A673 (cell line): ENCODE measurements around the gene CCDC85C. TPM values are rescaled to one million over a fixed set of nuclear protein-coding genes. Genes with fewer than 3 reads are reported as not detected.

Experiments used
- BruUV-seq: library from RNA; stranded (reverse); fragments of 400-500 nt; replicated peaks from 2 replicates; lab custom pipeline; 2021; lab: Mats Ljungman, UMichigan
- CTCF ChIA-PET: fragments of 300-600 bp; sonication (Branson Sonifier 250); formaldehyde crosslinking; loops from one replicate; lab custom pipeline; 2022; ENCODE audit warnings: antibody characterized with exemption; lab: Charles Lee
- POLR2A ChIA-PET: fragments of 300-600 bp; sonication (Branson Sonifier 250); formaldehyde crosslinking; loops from one replicate; lab custom pipeline; 2022; ENCODE audit warnings: antibody characterized with exemption; ENCODE audit not compliant: low non-redundant PET; lab: Charles Lee
- DNase-seq: peaks from one replicate; pipeline ENCODE4 v3.0.0-alpha.2; 2015; ENCODE audit warnings: low spot score
- H3K27ac ChIP-seq: fragments of 200-600 bp; sonication (generic); 2 replicates; pipeline ENCODE4 v1.5.1; 2016; ENCODE audit warnings: mixed run types, low read depth, mild to moderate bottlenecking, mixed read lengths, antibody characterized with exemption, low read length; ENCODE audit not compliant: poor library complexity, severe bottlenecking
- H3K27me3 ChIP-seq: fragments of 200-600 bp; sonication (generic); replicated peaks from 2 replicates; pipeline ENCODE4 v1.6.1; 2017; ENCODE audit warnings: mixed run types, low read depth, mild to moderate bottlenecking, mixed read lengths, antibody characterized with exemption, low read length; ENCODE audit not compliant: insufficient read depth, poor library complexity
- H3K36me3 ChIP-seq: fragments of 200-600 bp; sonication (generic); 2 replicates; pipeline ENCODE4 v1.6.1; 2016; ENCODE audit warnings: mixed run types, mild to moderate bottlenecking, mixed read lengths, antibody characterized with exemption, low read length; ENCODE audit not compliant: insufficient read depth, poor library complexity, severe bottlenecking
- H3K4me1 ChIP-seq: fragments of 200-600 bp; sonication (generic); 2 replicates; pipeline ENCODE4 v1.6.1; 2017; ENCODE audit warnings: mixed run types, mild to moderate bottlenecking, mixed read lengths, antibody characterized with exemption, low read length; ENCODE audit not compliant: insufficient read depth, poor library complexity, severe bottlenecking
- H3K4me3 ChIP-seq: fragments of 200-600 bp; sonication (generic); 2 replicates; pipeline ENCODE4 v1.5.1; 2016; ENCODE audit warnings: low read depth, mixed run types, mild to moderate bottlenecking, mixed read lengths, low read length; ENCODE audit not compliant: poor library complexity, severe bottlenecking
- H3K9me3 ChIP-seq: fragments of 200-600 bp; sonication (generic); 2 replicates; pipeline ENCODE4 v1.6.1; 2016; ENCODE audit warnings: mixed run types, low read depth, mild to moderate bottlenecking, mixed read lengths, antibody characterized with exemption, low read length; ENCODE audit not compliant: poor library complexity, severe bottlenecking
- EZH2 ChIP-seq: fragments of 200-600 bp; sonication (generic); IDR thresholded peaks from 2 replicates; pipeline ENCODE4 v1.6.1; 2017; ENCODE audit warnings: borderline replicate concordance, low read depth, mild to moderate bottlenecking, mixed read lengths, antibody characterized with exemption, low read length; ENCODE audit not compliant: poor library complexity, severe bottlenecking
- intact Hi-C: fragments of 100-400 bp; cut with micrococcal nuclease; formaldehyde crosslinking; loops from one replicate; pipeline ENCODE4 v1.10.0; 2022; ENCODE audit not compliant: unreplicated experiment
- total RNA-seq: library from RNA; stranded (reverse); gene quantifications from 2 replicates; pipeline ENCODE4 v1.2.3, GENCODE V29; 2021
- TF ChIP-seq, protein P1 (sequence below): fragments of 300-800, 200-600 bp; sonication (generic); conservative IDR thresholded peaks from 2 replicates; pipeline ENCODE4 v1.5.1; 2017; ENCODE audit warnings: low read depth, mild to moderate bottlenecking, antibody characterized with exemption, low read length, moderate library complexity, mixed read lengths

The CCDC85C gene
- total RNA-seq, 1 experiment from 2014 or later = 24.6 TPM

- TF ChIP-seq, protein P1, sequence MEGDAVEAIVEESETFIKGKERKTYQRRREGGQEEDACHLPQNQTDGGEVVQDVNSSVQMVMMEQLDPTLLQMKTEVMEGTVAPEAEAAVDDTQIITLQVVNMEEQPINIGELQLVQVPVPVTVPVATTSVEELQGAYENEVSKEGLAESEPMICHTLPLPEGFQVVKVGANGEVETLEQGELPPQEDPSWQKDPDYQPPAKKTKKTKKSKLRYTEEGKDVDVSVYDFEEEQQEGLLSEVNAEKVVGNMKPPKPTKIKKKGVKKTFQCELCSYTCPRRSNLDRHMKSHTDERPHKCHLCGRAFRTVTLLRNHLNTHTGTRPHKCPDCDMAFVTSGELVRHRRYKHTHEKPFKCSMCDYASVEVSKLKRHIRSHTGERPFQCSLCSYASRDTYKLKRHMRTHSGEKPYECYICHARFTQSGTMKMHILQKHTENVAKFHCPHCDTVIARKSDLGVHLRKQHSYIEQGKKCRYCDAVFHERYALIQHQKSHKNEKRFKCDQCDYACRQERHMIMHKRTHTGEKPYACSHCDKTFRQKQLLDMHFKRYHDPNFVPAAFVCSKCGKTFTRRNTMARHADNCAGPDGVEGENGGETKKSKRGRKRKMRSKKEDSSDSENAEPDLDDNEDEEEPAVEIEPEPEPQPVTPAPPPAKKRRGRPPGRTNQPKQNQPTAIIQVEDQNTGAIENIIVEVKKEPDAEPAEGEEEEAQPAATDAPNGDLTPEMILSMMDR = no peak
- TF ChIP-seq EZH2 = no peak
- ChIA-PET POLR2A (interaction anchor here (0.7 kb wide), 1 partner anchor 14 kb away, joined by 4 read pairs; no protein-coding TSS in a partner anchor), CTCF (no interaction called here)
- no peak overlapping the region for H3K27ac ChIP-seq
- no peaks in the 10 kb centered on the region for H3K9me3 ChIP-seq
- peaks cover 14% of the 10 kb centered on the region for H3K36me3 ChIP-seq
- intact Hi-C loops = no loop called here
- BruUV-seq = no TSS peak
- H3K27me3 ChIP-seq = no peaks in the 10 kb centered on the region
- DNase-seq = no peak
- peaks cover 20% of the 10 kb centered on the region for H3K4me1 ChIP-seq
- H3K4me3 ChIP-seq = no peak overlapping the region
These were observed 137.2 kb downstream of the CCDC85C start for GRCh38 chr14:99466758-99467157.

- TF ChIP-seq, protein P1 = no peak
- TF ChIP-seq EZH2 = no peak
- H3K4me1 ChIP-seq = peaks cover 19% of the 10 kb centered on the region
- no TSS peak for BruUV-seq
- H3K36me3 ChIP-seq = peaks cover 14% of the 10 kb centered on the region
- intact Hi-C loops = no loop called here
- ChIA-PET POLR2A (no interaction called here), CTCF (no interaction called here)
- DNase-seq = no peak
- H3K9me3 ChIP-seq = no peaks in the 10 kb centered on the region
- H3K4me3 ChIP-seq = no peak overlapping the region
- H3K27ac ChIP-seq = no peak overlapping the region
- H3K27me3 ChIP-seq = no peaks in the 10 kb centered on the region
These were observed 138.7 kb downstream of the CCDC85C start for GRCh38 chr14:99465288-99465687.

DNA sequence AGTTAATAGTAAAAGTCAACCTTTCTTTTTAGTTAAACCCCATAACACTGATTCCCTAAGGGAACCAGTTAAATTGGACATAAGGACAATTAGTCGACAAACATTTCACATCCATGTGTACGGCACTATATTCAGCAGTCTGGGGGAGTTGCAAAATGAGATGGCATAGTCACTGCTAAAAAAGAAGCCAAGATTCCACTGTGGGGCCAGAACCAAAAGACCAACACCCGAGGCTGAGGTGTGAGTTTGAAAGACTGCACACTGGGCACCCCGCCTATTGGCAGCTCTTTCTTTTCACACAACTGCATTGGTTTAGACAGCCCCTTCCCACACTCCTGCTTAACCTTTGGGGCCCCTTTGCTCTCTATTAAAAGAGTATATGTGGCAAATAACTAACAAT is 140.0 kb downstream of the CCDC85C start:
- ChIA-PET CTCF (no interaction called here), POLR2A (no interaction called here)
- no peaks in the 10 kb centered on the region for H3K27me3 ChIP-seq
- H3K4me3 ChIP-seq = no peak overlapping the region
- no peak overlapping the region for H3K27ac ChIP-seq
- BruUV-seq = no TSS peak
- H3K4me1 ChIP-seq = peaks cover 6% of the 10 kb centered on the region
- intact Hi-C loops = no loop called here
- peaks cover 14% of the 10 kb centered on the region for H3K36me3 ChIP-seq
- DNase-seq = no peak
- TF ChIP-seq EZH2 = no peak
- TF ChIP-seq, protein P1 = no peak
- H3K9me3 ChIP-seq = no peaks in the 10 kb centered on the region
